Measurements from ENCODE around the gene KIAA1217. TPM values are rescaled to one million over a fixed set of nuclear protein-coding genes. Genes with fewer than 3 reads are reported as not detected.

Gene KIAA1217
- total and polyA plus RNA-seq, 2 experiments from 2014 or later: 5.4 to 8.1 TPM

- H2AFZ ChIP-seq: no peak overlapping the region
- no peak for DNase-seq
- H3K9ac ChIP-seq: no peak overlapping the region
- no peaks in the 10 kb centered on the region for H3K27me3 ChIP-seq (replicated peaks; ENCODE audit: insufficient read depth)
- no peaks in the 10 kb centered on the region for H3K9me2 ChIP-seq (ENCODE audit: insufficient read depth)
- 95 to 97% methylated on average over 8 of the region's 8 CpGs for WGBS, 2 experiments (ENCODE audit: low coverage in 1 of 2, low lambda C conversion rate in 2 of 2, missing lambda C conversion rate in 2 of 2)
- peaks cover 37% of the 10 kb centered on the region for H3K4me1 ChIP-seq (ENCODE audit: insufficient read depth)
- H3K4me2 ChIP-seq (ENCODE audit: unreplicated experiment): no peak overlapping the region
- H3K79me2 ChIP-seq (ENCODE audit: insufficient read depth): peaks cover 56% of the 10 kb centered on the region
- H3K36me3 ChIP-seq (ENCODE audit: low read depth): no peaks in the 10 kb centered on the region
- no peak overlapping the region for H3K4me3 ChIP-seq
- H3K27ac ChIP-seq: no peak overlapping the region
- no peaks in the 10 kb centered on the region for H4K20me1 ChIP-seq (ENCODE audit: insufficient read depth)
- H3F3A ChIP-seq (ENCODE audit: insufficient read depth): peaks cover 26% of the 10 kb centered on the region
- H3K9me3 ChIP-seq (ENCODE audit: low read depth): no peaks in the 10 kb centered on the region
- TF ChIP-seq EZH2phosphoT487 (IDR thresholded peaks at IDR 0.05; ENCODE audit: insufficient read depth, low read depth): no peak
- no peak for TF ChIP-seq EZH2 (IDR thresholded peaks at IDR 0.05; ENCODE audit: insufficient read depth, poor library complexity, severe bottlenecking)
- in situ Hi-C loops (cut with MboI): no loop called here
These were observed 261.1 kb downstream of the KIAA1217 start for GRCh38 chr10:24469993-24470392.

- Histone ChIP-seq H3K9me2 (ENCODE audit: insufficient read depth) (no peaks in the 10 kb centered on the region), H3K4me3 (no peak overlapping the region), H3K79me2 (ENCODE audit: insufficient read depth) (peaks cover 18% of the 10 kb centered on the region), H3K4me2 (ENCODE audit: unreplicated experiment) (no peak overlapping the region), H3F3A (ENCODE audit: insufficient read depth) (no peaks in the 10 kb centered on the region), H3K9ac (no peak overlapping the region), H4K20me1 (ENCODE audit: insufficient read depth) (no peaks in the 10 kb centered on the region), H3K9me3 (ENCODE audit: low read depth) (no peaks in the 10 kb centered on the region), H2AFZ (no peak overlapping the region), H3K27me3 (replicated peaks; ENCODE audit: insufficient read depth) (no peaks in the 10 kb centered on the region), H3K27ac (no peak overlapping the region), H3K36me3 (ENCODE audit: low read depth) (no peaks in the 10 kb centered on the region), H3K4me1 (ENCODE audit: insufficient read depth) (no peaks in the 10 kb centered on the region)
- TF ChIP-seq EZH2phosphoT487 (IDR thresholded peaks at IDR 0.05; ENCODE audit: insufficient read depth, low read depth) (no peak), EZH2 (IDR thresholded peaks at IDR 0.05; ENCODE audit: insufficient read depth, poor library complexity, severe bottlenecking) (no peak)
- in situ Hi-C loops (cut with MboI): no loop called here
- 70 to 80% methylated on average over 3 of the region's 3 CpGs for WGBS, 2 experiments (ENCODE audit: low coverage in 1 of 2, low lambda C conversion rate in 2 of 2, missing lambda C conversion rate in 2 of 2)
- DNase-seq: no peak
These were observed 266.7 kb downstream of the KIAA1217 start for GRCh38 chr10:24475598-24475997.

- Histone ChIP-seq H3K9me3 (ENCODE audit: low read depth) (no peaks in the 10 kb centered on the region), H3K36me3 (ENCODE audit: low read depth) (no peaks in the 10 kb centered on the region), H2AFZ (no peak overlapping the region), H3K27me3 (replicated peaks; ENCODE audit: insufficient read depth) (no peaks in the 10 kb centered on the region), H3K79me2 (ENCODE audit: insufficient read depth) (0 out of 2 replicates have a peak, but pooled peaks cover 7% of the 10 kb centered on the region), H3K27ac (no peak overlapping the region), H3K9ac (no peak overlapping the region), H3K4me1 (ENCODE audit: insufficient read depth) (no peaks in the 10 kb centered on the region), H3K4me3 (no peak overlapping the region), H3K4me2 (ENCODE audit: unreplicated experiment) (no peak overlapping the region), H3K9me2 (ENCODE audit: insufficient read depth) (no peaks in the 10 kb centered on the region), H4K20me1 (ENCODE audit: insufficient read depth) (no peaks in the 10 kb centered on the region), H3F3A (ENCODE audit: insufficient read depth) (no peaks in the 10 kb centered on the region)
- in situ Hi-C loops (cut with MboI): no loop called here
- WGBS, 2 experiments (ENCODE audit: low coverage in 1 of 2, low lambda C conversion rate in 2 of 2, missing lambda C conversion rate in 2 of 2): 93 to 100% methylated on average over 2 of the region's 2 CpGs
- TF ChIP-seq EZH2phosphoT487 (IDR thresholded peaks at IDR 0.05; ENCODE audit: insufficient read depth, low read depth): no peak
- no peak for TF ChIP-seq EZH2 (IDR thresholded peaks at IDR 0.05; ENCODE audit: insufficient read depth, poor library complexity, severe bottlenecking)
- no peak for DNase-seq
These were observed 268.2 kb downstream of the KIAA1217 start for GRCh38 chr10:24476913-24477701.

- Histone ChIP-seq H3K27ac (no peak overlapping the region), H2AFZ (no peak overlapping the region), H3K79me2 (ENCODE audit: insufficient read depth) (0 out of 2 replicates have a peak, but pooled peaks cover 7% of the 10 kb centered on the region), H3K4me1 (ENCODE audit: insufficient read depth) (no peaks in the 10 kb centered on the region), H3F3A (ENCODE audit: insufficient read depth) (no peaks in the 10 kb centered on the region), H3K9me2 (ENCODE audit: insufficient read depth) (no peaks in the 10 kb centered on the region), H3K36me3 (ENCODE audit: low read depth) (no peaks in the 10 kb centered on the region), H3K27me3 (replicated peaks; ENCODE audit: insufficient read depth) (no peaks in the 10 kb centered on the region), H3K9me3 (ENCODE audit: low read depth) (no peaks in the 10 kb centered on the region), H3K4me2 (ENCODE audit: unreplicated experiment) (no peak overlapping the region), H3K9ac (no peak overlapping the region), H3K4me3 (no peak overlapping the region), H4K20me1 (ENCODE audit: insufficient read depth) (no peaks in the 10 kb centered on the region)
- no peak for DNase-seq
- no peak for TF ChIP-seq EZH2phosphoT487 (IDR thresholded peaks at IDR 0.05; ENCODE audit: insufficient read depth, low read depth)
- no peak for TF ChIP-seq EZH2 (IDR thresholded peaks at IDR 0.05; ENCODE audit: insufficient read depth, poor library complexity, severe bottlenecking)
- 87 to 89% methylated on average over 3 of the region's 3 CpGs for WGBS, 2 experiments (ENCODE audit: low coverage in 1 of 2, low lambda C conversion rate in 2 of 2, missing lambda C conversion rate in 2 of 2)
- in situ Hi-C loops (cut with MboI): no loop called here
These were observed 269.0 kb downstream of the KIAA1217 start for GRCh38 chr10:24477915-24478314.

All from GM23248 (cell line).